NB4 (cell line): ENCODE results near the gene GMDS.

Source experiments
- DNase-seq: peaks from one replicate; pipeline ENCODE4 v3.0.0; 2010; ENCODE audit warnings: low read depth
- H3K4me3 ChIP-seq: one replicate; pipeline ENCODE4 v1.5.1; 2011; ENCODE audit warnings: mild to moderate bottlenecking, low read depth, low read length, moderate library complexity
- CTCF ChIP-seq: IDR thresholded peaks from one replicate; pipeline ENCODE4 v1.5.1; 2012; ENCODE audit warnings: low read depth, low read length
- MAX ChIP-seq: IDR thresholded peaks from 2 replicates; pipeline ENCODE4 v1.6.1; 2011; ENCODE audit warnings: low read depth, low read length
- MYC ChIP-seq: IDR thresholded peaks from 2 replicates; pipeline ENCODE4 v1.6.1; 2011; ENCODE audit warnings: low read depth, low read length
- POLR2A ChIP-seq: IDR thresholded peaks from 2 replicates; pipeline ENCODE4 v1.6.1; 2011; ENCODE audit warnings: mild to moderate bottlenecking; ENCODE audit not compliant: insufficient read length; ENCODE audit errors: extremely low read depth

GMDS gene

GRCh38 chr6:2182251-2182650 is 63.2 kb downstream of the GMDS start:
- no peak overlapping the region for H3K4me3 ChIP-seq
- DNase-seq = no peak
- TF ChIP-seq CTCF (no peak), MYC (no peak), MAX (no peak), POLR2A (no peak)

- TF ChIP-seq MYC (no peak), CTCF (no peak), MAX (no peak), POLR2A (no peak)
- no peak overlapping the region for H3K4me3 ChIP-seq
- no peak for DNase-seq
Measured at GRCh38 chr6:2181567-2181966, 63.8 kb downstream of the GMDS start.

GRCh38 chr6:2179950-2180349 is 65.5 kb downstream of the GMDS start:
- TF ChIP-seq MYC (no peak), CTCF (no peak), POLR2A (no peak), MAX (no peak)
- H3K4me3 ChIP-seq = no peak overlapping the region
- peak; percentile 27 for DNase-seq

- no peak overlapping the region for H3K4me3 ChIP-seq
Measured at GRCh38 chr6:2179241-2179640, 66.2 kb downstream of the GMDS start.

GRCh38 chr6:2178125-2178524 is 67.3 kb downstream of the GMDS start:
- DNase-seq = no peak
- TF ChIP-seq MYC (no peak), POLR2A (no peak), MAX (no peak), CTCF (no peak)
- H3K4me3 ChIP-seq = no peak overlapping the region

More at GRCh38 chr6:2179241-2179640, 66.2 kb downstream of the GMDS start:
- DNase-seq = no peak
- TF ChIP-seq MYC = no peak
- no peak for TF ChIP-seq MAX
- no peak for TF ChIP-seq POLR2A

- H3K4me3 ChIP-seq = no peak overlapping the region
- no peak for DNase-seq
- TF ChIP-seq CTCF = no peak
- no peak for TF ChIP-seq POLR2A
- no peak for TF ChIP-seq MYC
- TF ChIP-seq MAX = no peak
Measured at GRCh38 chr6:2175825-2176224, 69.6 kb downstream of the GMDS start.
